Right atrium auricular region (tissue), 2 donors: ENCODE measurements around the gene TMCO5A. TPM values are rescaled to one million over a fixed set of nuclear protein-coding genes. Genes with fewer than 3 reads are reported as not detected.

Source experiments
- DNase-seq: peaks from one replicate; pipeline ENCODE4 v3.0.0-alpha.2; 2019; ENCODE audit warnings: low spot score
- H3K27ac ChIP-seq, 2 donors: fragments of 200-600 bp; sonication (generic); 1 replicate in 1 of 2; 2 replicates in 1 of 2; pipeline ENCODE4 v1.5.1; 2016 to 2019
- H3K27me3 ChIP-seq, 2 donors: fragments of 200-600 bp; sonication (generic); one replicate each; pipeline versions ENCODE4 v1.5.1 to v1.6.0; 2017 to 2019
- H3K36me3 ChIP-seq: fragments of 200-600 bp; sonication (generic); one replicate; pipeline ENCODE4 v1.5.1; 2016
- H3K4me1 ChIP-seq, 2 donors: fragments of 200-600 bp; sonication (generic); one replicate each; pipeline versions ENCODE4 v1.5.1 to v1.6.0; 2017 to 2019
- H3K4me3 ChIP-seq, 2 donors: fragments of 200-600 bp; sonication (generic); 1 replicate in 1 of 2; 2 replicates in 1 of 2; pipeline ENCODE4 v1.5.1; 2017 to 2019; ENCODE audit warnings: mild to moderate bottlenecking in 1 of 2, moderate library complexity in 1 of 2
- H3K9me3 ChIP-seq, 2 donors: fragments of 200-600 bp; sonication (generic); one replicate each; pipeline ENCODE4 v1.5.1; 2019
- CTCF ChIP-seq, 2 donors: fragments of 200-600 bp; sonication (generic); IDR thresholded peaks; one replicate each; pipeline ENCODE4 v1.5.1; 2019; ENCODE audit warnings: antibody characterized with exemption in 2 of 2
- total RNA-seq, 2 donors: library from RNA; depleted of rRNA; stranded (reverse); fragments of >200 nt; gene quantifications; one replicate each; pipeline ENCODE4 v1.1.0, GENCODE V29; 2016

TMCO5A gene
- not detected for total RNA-seq

- DNase-seq, result no peak
- no peak within 1 kb of the TSS for H3K4me3 ChIP-seq
- no peak within 1 kb of the TSS for H3K27ac ChIP-seq
- no peaks in the 10 kb centered on the region for H3K9me3 ChIP-seq
- TF ChIP-seq CTCF (IDR thresholded peaks at IDR 0.05), result no peak
- H3K27me3 ChIP-seq, result no peaks in the 10 kb centered on the region
- no peaks in the 10 kb centered on the region for H3K4me1 ChIP-seq
- no peaks in the 10 kb centered on the region for H3K36me3 ChIP-seq
Observed at GRCh38 chr15:37934340-37934739, at the start of gene TMCO5A. Gene TMCO5A (plus strand): TSS chr15:37934640. CDS start chr15:37936324, 1,684 bp downstream.

- H3K4me3 ChIP-seq, result no peak overlapping the region
- H3K36me3 ChIP-seq, result no peaks in the 10 kb centered on the region
- H3K27me3 ChIP-seq, result no peaks in the 10 kb centered on the region
- H3K27ac ChIP-seq, result no peak overlapping the region
- no peak for TF ChIP-seq CTCF (IDR thresholded peaks at IDR 0.05)
- no peak for DNase-seq
- no peaks in the 10 kb centered on the region for H3K9me3 ChIP-seq
- H3K4me1 ChIP-seq, result no peaks in the 10 kb centered on the region
Observed at GRCh38 chr15:37885651-37886050, 48.8 kb upstream of the TMCO5A start.

GRCh38 chr15:37888356-37888755, 46.1 kb upstream of the TMCO5A start:
- no peak for TF ChIP-seq CTCF (IDR thresholded peaks at IDR 0.05)
- Histone ChIP-seq H3K27ac (no peak overlapping the region), H3K36me3 (no peaks in the 10 kb centered on the region), H3K27me3 (no peaks in the 10 kb centered on the region), H3K9me3 (no peaks in the 10 kb centered on the region), H3K4me3 (no peak overlapping the region), H3K4me1 (no peaks in the 10 kb centered on the region)
- DNase-seq, result no peak

- peak; percentile 23 to 73 for TF ChIP-seq CTCF (IDR thresholded peaks at IDR 0.05)
- H3K9me3 ChIP-seq, result no peaks in the 10 kb centered on the region
- no peak for DNase-seq
- no peak overlapping the region for H3K27ac ChIP-seq
- H3K36me3 ChIP-seq, result no peaks in the 10 kb centered on the region
- no peak overlapping the region for H3K4me3 ChIP-seq
- H3K27me3 ChIP-seq, result no peaks in the 10 kb centered on the region
- no peaks in the 10 kb centered on the region for H3K4me1 ChIP-seq
Observed at GRCh38 chr15:37891766-37892368, 42.6 kb upstream of the TMCO5A start.

GRCh38 chr15:37893309-37893708, 41.1 kb upstream of the TMCO5A start:
- TF ChIP-seq CTCF (IDR thresholded peaks at IDR 0.05), result no peak
- H3K4me1 ChIP-seq, result no peaks in the 10 kb centered on the region
- H3K9me3 ChIP-seq, result no peaks in the 10 kb centered on the region
- no peaks in the 10 kb centered on the region for H3K36me3 ChIP-seq
- DNase-seq, result no peak
- H3K4me3 ChIP-seq, result no peak overlapping the region
- no peak overlapping the region for H3K27ac ChIP-seq
- H3K27me3 ChIP-seq, result no peaks in the 10 kb centered on the region

- Histone ChIP-seq H3K4me1 (no peaks in the 10 kb centered on the region), H3K27ac (no peak overlapping the region), H3K9me3 (no peaks in the 10 kb centered on the region), H3K4me3 (no peak overlapping the region), H3K36me3 (no peaks in the 10 kb centered on the region), H3K27me3 (no peaks in the 10 kb centered on the region)
- TF ChIP-seq CTCF (IDR thresholded peaks at IDR 0.05), result no peak
- no peak for DNase-seq
Observed at GRCh38 chr15:37898362-37898761, 36.1 kb upstream of the TMCO5A start.
